IgD-negative memory B cell (primary cell): Measurements from ENCODE around the gene SSNA1. TPM values are rescaled to one million over a fixed set of nuclear protein-coding genes. Genes with fewer than 3 reads are reported as not detected.

ENCODE experiments used
- H3K27ac Mint-ChIP-seq, 3 donors: one replicate each; pipeline ENCODE4 v1.8.0; 2020 to 2022; ENCODE audit warnings: mild to moderate bottlenecking in 3 of 3, mixed read lengths in 3 of 3, moderate library complexity in 1 of 3
- H3K27me3 Mint-ChIP-seq: one replicate; pipeline ENCODE4 v1.8.0; 2021; ENCODE audit warnings: mixed read lengths
- H3K36me3 Mint-ChIP-seq: one replicate; pipeline ENCODE4 v1.8.0; 2020; ENCODE audit warnings: mild to moderate bottlenecking, mixed read lengths
- H3K4me1 Mint-ChIP-seq, 3 donors: one replicate each; pipeline ENCODE4 v1.8.0; 2020 to 2022; ENCODE audit warnings: mixed read lengths in 3 of 3, mild to moderate bottlenecking in 1 of 3
- H3K4me3 Mint-ChIP-seq, 4 donors: one replicate each; pipeline ENCODE4 v1.8.0; 2020 to 2022; ENCODE audit warnings: mild to moderate bottlenecking in 4 of 4, mixed read lengths in 4 of 4, moderate library complexity in 3 of 4
- H3K9me3 Mint-ChIP-seq, 3 donors: one replicate each; pipeline ENCODE4 v1.8.0; 2020 to 2021; ENCODE audit warnings: mixed read lengths in 3 of 3, mild to moderate bottlenecking in 1 of 3
- polyA plus RNA-seq: library from polyadenylated mRNA; unstranded; fragments of 300-500 nt; fragmentation: Illumina TruSeq; gene quantifications from one replicate; pipeline ENCODE4 v1.2.3, GENCODE V29; 2021

Gene SSNA1
- polyA plus RNA-seq, 1 donor from 2014 or later: 139 TPM

- Mint-ChIP-seq H3K9me3 (no peaks in the 10 kb centered on the region), H3K4me1 (peaks cover 0 to 2% (median 2%) of the 10 kb centered on the region in 3 donors), H3K4me3 (peak overlapping the region in 3 of 4 donors; percentile 20 to 57 (median 46)), H3K27ac (no peak overlapping the region), H3K27me3 (peaks cover 1% of the 10 kb centered on the region), H3K36me3 (no peaks in the 10 kb centered on the region)
Observed at GRCh38 chr9:137220317-137221094, 32.0 kb downstream of the SSNA1 start.

GRCh38 chr9:137221095-137221505 lies 32.6 kb downstream of the SSNA1 start:
- Mint-ChIP-seq H3K4me3 (peak overlapping the region in 3 of 4 donors; percentile 20 to 46 (median 28)), H3K4me1 (peaks cover 0 to 2% (median 2%) of the 10 kb centered on the region in 3 donors), H3K27ac (no peak overlapping the region), H3K27me3 (peaks cover 1% of the 10 kb centered on the region), H3K36me3 (no peaks in the 10 kb centered on the region), H3K9me3 (no peaks in the 10 kb centered on the region)

GRCh38 chr9:137221506-137222111 lies 33.1 kb downstream of the SSNA1 start:
- Mint-ChIP-seq H3K27me3 (peaks cover 1% of the 10 kb centered on the region), H3K4me3 (peak overlapping the region in 1 of 4 donors; percentile 23), H3K4me1 (peaks cover 0 to 2% (median 2%) of the 10 kb centered on the region in 3 donors), H3K9me3 (no peaks in the 10 kb centered on the region), H3K36me3 (no peaks in the 10 kb centered on the region), H3K27ac (no peak overlapping the region)

- Mint-ChIP-seq H3K4me3 (peak within 1 kb of the TSS; percentile 76 to 94 (median 88)), H3K27me3 (peaks cover 2% of the 10 kb centered on the region), H3K36me3 (no peaks in the 10 kb centered on the region), H3K27ac (peak within 1 kb of the TSS; percentile 50 to 90 (median 78)), H3K4me1 (peaks cover 0 to 2% (median 2%) of the 10 kb centered on the region in 3 donors), H3K9me3 (no peaks in the 10 kb centered on the region)
Observed at GRCh38 chr9:137222190-137223077, 34.0 kb downstream of the SSNA1 start, which contains the start of gene RNF208. Gene RNF208, minus strand, starts transcription at chr9:137222240. Its CDS starts 1,028 bp downstream, at chr9:137221212.

GRCh38 chr9:137223078-137223970 lies 34.8 kb downstream of the SSNA1 start:
- Mint-ChIP-seq H3K27me3 (peaks cover 4% of the 10 kb centered on the region), H3K27ac (peak overlapping the region; percentile 50 to 90 (median 88)), H3K36me3 (no peaks in the 10 kb centered on the region), H3K9me3 (no peaks in the 10 kb centered on the region), H3K4me3 (peak overlapping the region; percentile 76 to 94 (median 88)), H3K4me1 (peaks cover 0 to 4% (median 2%) of the 10 kb centered on the region in 3 donors)

- H3K4me3 Mint-ChIP-seq: peak within 1 kb of the TSS; percentile 76 to 94 (median 88)
- peaks cover 7% of the 10 kb centered on the region for H3K27me3 Mint-ChIP-seq
- peaks cover 0 to 4% (median 2%) of the 10 kb centered on the region in 3 donors for H3K4me1 Mint-ChIP-seq
- no peaks in the 10 kb centered on the region for H3K36me3 Mint-ChIP-seq
- H3K27ac Mint-ChIP-seq: peak within 1 kb of the TSS in 2 of 3 donors; percentile 88 to 90
- H3K9me3 Mint-ChIP-seq: no peaks in the 10 kb centered on the region
Observed at GRCh38 chr9:137224830-137225694, 36.6 kb downstream of the SSNA1 start, which contains the start of gene CYSRT1. Gene CYSRT1, plus strand, starts transcription at chr9:137225174. Its CDS starts 448 bp downstream, at chr9:137225622.

- Mint-ChIP-seq H3K4me1 (peaks cover 0 to 4% (median 2%) of the 10 kb centered on the region in 3 donors), H3K27me3 (peaks cover 6% of the 10 kb centered on the region), H3K36me3 (no peaks in the 10 kb centered on the region), H3K9me3 (no peaks in the 10 kb centered on the region), H3K27ac (peak overlapping the region in 1 of 3 donors; percentile 18), H3K4me3 (peak overlapping the region in 1 of 4 donors; percentile 34)
Observed at GRCh38 chr9:137225699-137226331, 37.3 kb downstream of the SSNA1 start.

GRCh38 chr9:137226338-137227053 lies 38.0 kb downstream of the SSNA1 start:
- H3K4me3 Mint-ChIP-seq: peak overlapping the region in 1 of 4 donors; percentile 17
- no peaks in the 10 kb centered on the region for H3K36me3 Mint-ChIP-seq
- H3K4me1 Mint-ChIP-seq: peaks cover 0 to 4% (median 2%) of the 10 kb centered on the region in 3 donors
- H3K27ac Mint-ChIP-seq: peak overlapping the region in 1 of 3 donors; percentile 18
- H3K9me3 Mint-ChIP-seq: no peaks in the 10 kb centered on the region
- peaks cover 6% of the 10 kb centered on the region for H3K27me3 Mint-ChIP-seq

- Mint-ChIP-seq H3K27me3 (peaks cover 6% of the 10 kb centered on the region), H3K27ac (peak within 1 kb of the TSS; percentile 18 to 72 (median 22)), H3K4me1 (peaks cover 0 to 4% (median 2%) of the 10 kb centered on the region in 3 donors), H3K9me3 (no peaks in the 10 kb centered on the region), H3K36me3 (no peaks in the 10 kb centered on the region), H3K4me3 (peak within 1 kb of the TSS in 3 of 4 donors; percentile 19 to 68 (median 67))
Observed at GRCh38 chr9:137227054-137227852, 38.8 kb downstream of the SSNA1 start, which contains the start of gene RNF224. Gene RNF224, plus strand, starts transcription at chr9:137227502. Its CDS starts 834 bp downstream, at chr9:137228336.

- Mint-ChIP-seq H3K4me3 (peak overlapping the region in 1 of 4 donors; percentile 67), H3K4me1 (peaks cover 0 to 4% (median 2%) of the 10 kb centered on the region in 3 donors), H3K27ac (peak overlapping the region; percentile 6 to 72 (median 22)), H3K9me3 (no peaks in the 10 kb centered on the region), H3K36me3 (no peaks in the 10 kb centered on the region), H3K27me3 (peaks cover 6% of the 10 kb centered on the region)
Observed at GRCh38 chr9:137227853-137228505, 39.5 kb downstream of the SSNA1 start.

- Mint-ChIP-seq H3K27me3 (peaks cover 6% of the 10 kb centered on the region), H3K9me3 (no peaks in the 10 kb centered on the region), H3K4me3 (no peak overlapping the region), H3K27ac (no peak overlapping the region), H3K36me3 (no peaks in the 10 kb centered on the region), H3K4me1 (peaks cover 0 to 4% (median 2%) of the 10 kb centered on the region in 3 donors)
Observed at GRCh38 chr9:137228506-137228967, 40.1 kb downstream of the SSNA1 start.
